ENCODE data around the gene PURB. TPM values are rescaled to one million over a fixed set of nuclear protein-coding genes. Genes with fewer than 3 reads are reported as not detected.

The PURB gene
- total RNA-seq, 1 experiment from 2014 or later = 26.3 TPM

GRCh38 chr7:44881610-44882009, 3.7 kb downstream of the PURB start:
- Histone ChIP-seq H3K4me1 (peaks cover 26% of the 10 kb centered on the region), H3K36me3 (ENCODE audit: control insufficient read depth, insufficient read depth, low read length) (no peaks in the 10 kb centered on the region), H3K27me3 (replicated peaks; ENCODE audit: control insufficient read depth, insufficient read depth, low read length) (no peaks in the 10 kb centered on the region), H3K9me3 (no peaks in the 10 kb centered on the region), H3K4me3 (ENCODE audit: low read depth, low read length) (no peak overlapping the region)
- no peaks in the 10 kb centered on the region for H3K9me3 Mint-ChIP-seq (ENCODE audit: unreplicated experiment)
- peaks cover 40% of the 10 kb centered on the region for H3K36me3 Mint-ChIP-seq (ENCODE audit: insufficient read depth, unreplicated experiment)
- no peak for DNase-seq
- no peak overlapping the region for H3K27ac Mint-ChIP-seq (ENCODE audit: unreplicated experiment)
- ChIA-PET CTCF (interaction anchor here (0.5 kb wide), 1 partner anchor 25 kb away, joined by 5 read pairs; no protein-coding TSS in a partner anchor), POLR2A (no interaction called here)
- H3K27me3 Mint-ChIP-seq (ENCODE audit: insufficient read depth, unreplicated experiment) = no peaks in the 10 kb centered on the region
- H3K4me3 Mint-ChIP-seq (ENCODE audit: unreplicated experiment) = no peak overlapping the region
- no peak for TF ChIP-seq CTCF (IDR thresholded peaks at IDR 0.05; ENCODE audit: insufficient read depth in 1 of 2, low read depth in 1 of 2, low read length in 1 of 2, severe bottlenecking in 1 of 2, unreplicated experiment in 1 of 2)
- BruUV-seq (replicated peaks) = no TSS peak
- H3K4me1 Mint-ChIP-seq (ENCODE audit: low read depth, unreplicated experiment) = peaks cover 25% of the 10 kb centered on the region
- intact Hi-C loops (cut with micrococcal nuclease; ENCODE audit: unreplicated experiment) = loop anchor here (10.0 kb wide), 1 partner anchor 103 kb away; no protein-coding TSS in a partner anchor

- H3K9me3 ChIP-seq = no peaks in the 10 kb centered on the region
- BruUV-seq (replicated peaks) = no TSS peak
- H3K4me1 Mint-ChIP-seq (ENCODE audit: low read depth, unreplicated experiment) = peaks cover 23% of the 10 kb centered on the region
- H3K27me3 Mint-ChIP-seq (ENCODE audit: insufficient read depth, unreplicated experiment) = no peaks in the 10 kb centered on the region
- H3K4me1 ChIP-seq = peaks cover 26% of the 10 kb centered on the region
- no peak overlapping the region for H3K4me3 Mint-ChIP-seq (ENCODE audit: unreplicated experiment)
- TF ChIP-seq CTCF (IDR thresholded peaks at IDR 0.05; ENCODE audit: insufficient read depth in 1 of 2, low read depth in 1 of 2, low read length in 1 of 2, severe bottlenecking in 1 of 2, unreplicated experiment in 1 of 2) = no peak
- peaks cover 39% of the 10 kb centered on the region for H3K36me3 Mint-ChIP-seq (ENCODE audit: insufficient read depth, unreplicated experiment)
- ChIA-PET CTCF (no interaction called here), POLR2A (no interaction called here)
- intact Hi-C loops (cut with micrococcal nuclease; ENCODE audit: unreplicated experiment) = loop anchor here (10.0 kb wide), 1 partner anchor 104 kb away; no protein-coding TSS in a partner anchor
- DNase-seq = no peak
- H3K9me3 Mint-ChIP-seq (ENCODE audit: unreplicated experiment) = no peaks in the 10 kb centered on the region
- H3K4me3 ChIP-seq (ENCODE audit: low read depth, low read length) = no peak overlapping the region
- no peaks in the 10 kb centered on the region for H3K27me3 ChIP-seq (replicated peaks; ENCODE audit: control insufficient read depth, insufficient read depth, low read length)
- no peaks in the 10 kb centered on the region for H3K36me3 ChIP-seq (ENCODE audit: control insufficient read depth, insufficient read depth, low read length)
- no peak overlapping the region for H3K27ac Mint-ChIP-seq (ENCODE audit: unreplicated experiment)
Measured at GRCh38 chr7:44881066-44881600, 4.2 kb downstream of the PURB start.

- H3K9me3 Mint-ChIP-seq (ENCODE audit: unreplicated experiment) = no peaks in the 10 kb centered on the region
- no peaks in the 10 kb centered on the region for H3K27me3 ChIP-seq (replicated peaks; ENCODE audit: control insufficient read depth, insufficient read depth, low read length)
- H3K36me3 ChIP-seq (ENCODE audit: control insufficient read depth, insufficient read depth, low read length) = no peaks in the 10 kb centered on the region
- no peak overlapping the region for H3K4me3 ChIP-seq (ENCODE audit: low read depth, low read length)
- POLR2A ChIA-PET = no interaction called here
- peaks cover 18% of the 10 kb centered on the region for H3K4me1 Mint-ChIP-seq (ENCODE audit: low read depth, unreplicated experiment)
- CTCF ChIA-PET = no interaction called here
- peaks cover 32% of the 10 kb centered on the region for H3K36me3 Mint-ChIP-seq (ENCODE audit: insufficient read depth, unreplicated experiment)
- H3K9me3 ChIP-seq = no peaks in the 10 kb centered on the region
- DNase-seq = no peak
- no peak overlapping the region for H3K27ac Mint-ChIP-seq (ENCODE audit: unreplicated experiment)
- no peak for TF ChIP-seq CTCF (IDR thresholded peaks at IDR 0.05; ENCODE audit: insufficient read depth in 1 of 2, low read depth in 1 of 2, low read length in 1 of 2, severe bottlenecking in 1 of 2, unreplicated experiment in 1 of 2)
- BruUV-seq (replicated peaks) = no TSS peak
- H3K4me1 ChIP-seq = peaks cover 26% of the 10 kb centered on the region
- no peak overlapping the region for H3K4me3 Mint-ChIP-seq (ENCODE audit: unreplicated experiment)
- intact Hi-C loops (cut with micrococcal nuclease; ENCODE audit: unreplicated experiment) = loop anchor here (10.0 kb wide), 1 partner anchor 104 kb away; no protein-coding TSS in a partner anchor
- H3K27me3 Mint-ChIP-seq (ENCODE audit: insufficient read depth, unreplicated experiment) = no peaks in the 10 kb centered on the region
Measured at GRCh38 chr7:44880317-44881018, 4.9 kb downstream of the PURB start.

All from Caco-2 (cell line).